HG02642 (cell line): ENCODE measurements around the gene CAGE1.

Experiments
- ATAC-seq: cut with Tn5 transposase; IDR thresholded peaks from one replicate; pipeline ENCODE4 v1.9.1; 2021; ENCODE audit warnings: mild to moderate bottlenecking; ENCODE audit not compliant: unreplicated experiment, poor library complexity

The CAGE1 gene

GRCh38 chr6:7389451-7390225, at the start of gene CAGE1, which contains the start of gene RIOK1:
CAGE1 (minus strand) TSS chr6:7389742; CDS start chr6:7387173, 2,569 bp downstream.
RIOK1 (plus strand) TSS chr6:7389808; CDS start chr6:7390003, 195 bp downstream.
- ATAC-seq = peak; percentile 98

GRCh38 chr6:7439228-7439627, 49.7 kb upstream of the CAGE1 start:
- ATAC-seq = no peak

GRCh38 chr6:7438011-7438410, 48.5 kb upstream of the CAGE1 start:
- no peak for ATAC-seq

GRCh38 chr6:7434672-7435071, 45.1 kb upstream of the CAGE1 start:
- ATAC-seq = no peak

GRCh38 chr6:7433121-7433617, 43.6 kb upstream of the CAGE1 start:
- ATAC-seq = no peak

- no peak for ATAC-seq
Measured at GRCh38 chr6:7432391-7433120, 43.0 kb upstream of the CAGE1 start.

- ATAC-seq = no peak
Measured at GRCh38 chr6:7431674-7432390, 42.3 kb upstream of the CAGE1 start.

GRCh38 chr6:7431313-7431673, 41.8 kb upstream of the CAGE1 start:
- ATAC-seq = no peak

GRCh38 chr6:7426447-7427169, 37.1 kb upstream of the CAGE1 start:
- ATAC-seq = no peak

GRCh38 chr6:7425808-7426190, 36.3 kb upstream of the CAGE1 start:
- ATAC-seq = no peak

GRCh38 chr6:7424967-7425807, 35.6 kb upstream of the CAGE1 start:
- ATAC-seq = no peak

- ATAC-seq = no peak
Measured at GRCh38 chr6:7424058-7424457, 34.5 kb upstream of the CAGE1 start.

GRCh38 chr6:7421066-7421465, 31.5 kb upstream of the CAGE1 start:
- no peak for ATAC-seq

GRCh38 chr6:7419065-7419464, 29.5 kb upstream of the CAGE1 start:
- ATAC-seq = no peak

GRCh38 chr6:7418238-7418905, 28.8 kb upstream of the CAGE1 start:
- ATAC-seq = no peak

GRCh38 chr6:7417684-7418083, 28.1 kb upstream of the CAGE1 start:
- ATAC-seq = no peak

- ATAC-seq = no peak
Measured at GRCh38 chr6:7414811-7415210, 25.3 kb upstream of the CAGE1 start.

GRCh38 chr6:7413151-7413823, 23.7 kb upstream of the CAGE1 start:
- no peak for ATAC-seq
